Fibroblast of mammary gland (primary cell): ENCODE results near the gene EXOC1.

ENCODE experiments used
- DNase-seq: peaks from one replicate; pipeline ENCODE4 v3.0.0-alpha.2; 2010; ENCODE audit warnings: low read depth
- H3K4me3 ChIP-seq: 2 replicates; pipeline ENCODE4 v1.5.1; 2011; ENCODE audit warnings: low read depth, mild to moderate bottlenecking, low read length, moderate library complexity; ENCODE audit not compliant: control insufficient read depth
- TF ChIP-seq, protein P1 (sequence below): conservative IDR thresholded peaks from 2 replicates; pipeline ENCODE4 v1.5.1; 2011; ENCODE audit warnings: low read depth, low read length, inconsistent platforms; ENCODE audit not compliant: control insufficient read depth, insufficient read depth

Gene EXOC1

DNA sequence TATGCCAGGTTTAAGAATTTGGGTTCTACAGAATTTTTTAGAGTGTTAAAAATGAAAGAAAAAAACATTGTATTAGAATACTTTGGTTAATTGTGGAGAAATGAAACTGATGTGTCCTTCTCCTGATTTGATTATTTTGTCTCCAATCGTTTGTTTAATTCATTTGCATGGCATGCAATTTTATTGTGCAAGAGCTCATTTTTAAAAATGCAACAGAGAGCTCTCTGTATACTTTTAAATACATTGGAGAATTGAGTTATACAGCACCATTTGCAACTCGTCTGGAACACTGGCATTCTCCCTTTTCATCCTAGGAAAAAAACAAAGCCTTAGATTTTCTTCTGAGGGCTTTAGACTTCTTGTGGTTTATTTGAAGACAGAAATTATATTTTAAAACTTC is 33.2 kb upstream of the EXOC1 start:
- H3K4me3 ChIP-seq: no peak overlapping the region
- TF ChIP-seq, protein P1, sequence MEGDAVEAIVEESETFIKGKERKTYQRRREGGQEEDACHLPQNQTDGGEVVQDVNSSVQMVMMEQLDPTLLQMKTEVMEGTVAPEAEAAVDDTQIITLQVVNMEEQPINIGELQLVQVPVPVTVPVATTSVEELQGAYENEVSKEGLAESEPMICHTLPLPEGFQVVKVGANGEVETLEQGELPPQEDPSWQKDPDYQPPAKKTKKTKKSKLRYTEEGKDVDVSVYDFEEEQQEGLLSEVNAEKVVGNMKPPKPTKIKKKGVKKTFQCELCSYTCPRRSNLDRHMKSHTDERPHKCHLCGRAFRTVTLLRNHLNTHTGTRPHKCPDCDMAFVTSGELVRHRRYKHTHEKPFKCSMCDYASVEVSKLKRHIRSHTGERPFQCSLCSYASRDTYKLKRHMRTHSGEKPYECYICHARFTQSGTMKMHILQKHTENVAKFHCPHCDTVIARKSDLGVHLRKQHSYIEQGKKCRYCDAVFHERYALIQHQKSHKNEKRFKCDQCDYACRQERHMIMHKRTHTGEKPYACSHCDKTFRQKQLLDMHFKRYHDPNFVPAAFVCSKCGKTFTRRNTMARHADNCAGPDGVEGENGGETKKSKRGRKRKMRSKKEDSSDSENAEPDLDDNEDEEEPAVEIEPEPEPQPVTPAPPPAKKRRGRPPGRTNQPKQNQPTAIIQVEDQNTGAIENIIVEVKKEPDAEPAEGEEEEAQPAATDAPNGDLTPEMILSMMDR: no peak
- no peak for DNase-seq

DNA sequence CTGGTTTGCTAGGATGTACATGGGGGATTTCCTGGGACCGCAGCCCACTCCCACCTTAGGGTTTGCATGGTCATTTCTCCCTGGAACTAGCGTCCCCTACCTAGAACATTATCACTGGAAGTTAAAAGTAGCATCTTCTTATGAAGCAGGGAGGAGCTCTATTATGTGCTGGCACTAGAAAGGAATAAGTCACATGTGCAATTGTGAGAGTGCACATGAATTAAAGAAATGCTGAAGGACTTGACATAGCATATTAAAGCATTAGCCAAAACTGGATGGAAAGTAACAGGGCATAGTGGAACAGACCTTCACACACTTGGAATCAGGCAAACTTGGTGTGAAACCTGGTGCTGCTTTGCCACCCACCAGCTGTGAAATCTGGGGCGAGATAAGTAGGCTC is 31.1 kb upstream of the EXOC1 start:
- TF ChIP-seq, protein P1: no peak
- DNase-seq: no peak
- no peak overlapping the region for H3K4me3 ChIP-seq

DNA sequence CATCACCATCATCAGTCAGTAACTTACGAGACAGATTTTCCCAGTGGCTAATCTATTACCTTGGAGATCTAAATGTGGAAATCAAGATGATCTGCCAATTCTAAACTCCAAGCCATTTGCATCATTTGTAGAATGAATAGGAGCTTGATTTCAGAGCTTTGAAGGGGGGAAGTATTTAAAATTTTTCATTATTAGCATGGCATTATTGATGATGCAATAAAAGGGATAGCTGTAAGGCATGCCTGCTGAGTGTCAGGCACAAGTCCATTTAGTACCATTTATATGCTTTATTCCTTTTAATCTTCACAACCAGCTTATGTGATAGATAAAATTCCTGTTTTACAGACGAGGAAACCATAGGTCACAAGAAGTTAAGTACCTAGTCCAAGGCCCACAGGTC is 28.6 kb upstream of the EXOC1 start:
- no peak overlapping the region for H3K4me3 ChIP-seq
- TF ChIP-seq, protein P1: no peak
- DNase-seq: no peak

DNA sequence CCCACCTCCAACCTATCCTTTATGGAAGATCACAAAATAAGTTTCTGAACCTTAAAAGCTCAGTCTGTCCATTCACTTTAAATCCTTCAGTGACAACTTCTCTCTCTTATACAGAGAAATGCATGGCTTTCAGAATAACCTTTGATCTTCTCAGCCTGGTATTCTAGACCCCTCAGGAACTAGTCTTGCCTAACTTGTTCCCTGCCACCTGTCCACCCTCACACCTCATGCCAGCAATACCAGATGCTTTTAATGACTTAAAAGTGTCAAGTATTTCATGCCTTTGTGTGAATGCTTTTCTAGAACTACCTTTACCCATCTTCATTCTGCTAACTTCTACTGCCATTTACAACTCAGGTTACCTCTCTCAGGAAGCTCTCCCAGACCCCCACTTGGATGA is 26.5 kb upstream of the EXOC1 start:
- TF ChIP-seq, protein P1: no peak
- H3K4me3 ChIP-seq: no peak overlapping the region
- no peak for DNase-seq

DNA sequence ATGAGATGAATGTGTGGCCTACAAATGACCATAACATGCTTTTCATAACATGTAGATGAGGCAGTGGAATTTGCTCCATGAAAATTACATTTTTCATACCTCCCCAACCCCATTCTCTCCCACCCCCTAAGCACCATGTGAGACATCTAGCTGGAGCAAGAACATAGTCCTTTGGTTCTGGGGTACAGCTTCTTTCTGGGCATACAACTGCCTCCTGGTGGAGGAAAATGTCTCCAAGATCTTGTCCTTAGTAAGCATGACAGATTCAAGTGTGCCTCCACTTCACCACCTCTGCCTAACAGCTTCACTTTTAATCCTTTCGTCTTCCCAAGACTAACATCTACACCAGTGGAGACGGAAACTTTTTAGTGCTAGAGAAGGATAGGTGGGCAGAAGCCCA is 25.9 kb upstream of the EXOC1 start:
- DNase-seq: no peak
- TF ChIP-seq, protein P1: no peak
- H3K4me3 ChIP-seq: no peak overlapping the region

DNA sequence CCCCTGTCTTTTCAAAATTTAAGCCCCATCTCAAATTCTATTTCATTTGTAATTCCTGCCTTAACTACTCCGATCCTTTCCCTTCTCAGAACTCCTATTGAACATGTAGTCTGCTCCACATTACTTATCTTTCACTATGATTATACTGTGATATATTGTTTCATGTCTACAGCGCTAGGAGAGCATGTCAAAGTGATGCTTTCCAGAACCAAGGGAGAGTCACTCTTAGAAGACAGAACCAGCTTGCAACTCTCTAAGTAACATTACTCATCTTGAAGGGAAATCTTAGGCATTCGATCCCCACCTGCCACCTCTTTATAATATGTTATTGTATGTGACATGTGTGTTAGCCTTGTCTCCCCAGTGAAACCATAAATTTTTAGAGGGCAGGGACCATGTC is 23.4 kb upstream of the EXOC1 start:
- no peak overlapping the region for H3K4me3 ChIP-seq
- TF ChIP-seq, protein P1: no peak
- no peak for DNase-seq

DNA sequence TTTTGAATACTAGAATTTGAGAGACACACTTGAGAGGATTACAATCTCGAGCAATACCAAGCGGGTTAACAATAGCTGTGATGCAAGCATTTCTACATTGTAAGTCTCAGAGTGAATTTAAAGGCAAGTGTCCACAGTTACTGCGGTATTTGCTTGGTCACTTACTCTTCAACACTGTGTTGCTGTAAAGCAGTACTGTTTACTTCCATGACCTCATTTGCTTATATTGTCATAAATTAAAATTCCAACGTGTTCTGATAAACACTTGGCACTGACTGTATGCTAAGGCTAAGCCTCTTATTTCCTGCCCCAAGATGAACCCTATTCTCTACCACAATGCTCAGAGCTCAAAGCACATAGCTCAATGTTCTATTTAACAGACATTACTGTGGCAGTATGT is 22.7 kb upstream of the EXOC1 start:
- TF ChIP-seq, protein P1: no peak
- DNase-seq: no peak
- no peak overlapping the region for H3K4me3 ChIP-seq
